GM18861 (cell line): Measurements from ENCODE around the gene HDAC4.

Experiments used
- ATAC-seq: cut with Tn5 transposase; IDR thresholded peaks from one replicate; pipeline ENCODE4 v1.9.1; 2021; ENCODE audit not compliant: unreplicated experiment

HDAC4 gene

DNA sequence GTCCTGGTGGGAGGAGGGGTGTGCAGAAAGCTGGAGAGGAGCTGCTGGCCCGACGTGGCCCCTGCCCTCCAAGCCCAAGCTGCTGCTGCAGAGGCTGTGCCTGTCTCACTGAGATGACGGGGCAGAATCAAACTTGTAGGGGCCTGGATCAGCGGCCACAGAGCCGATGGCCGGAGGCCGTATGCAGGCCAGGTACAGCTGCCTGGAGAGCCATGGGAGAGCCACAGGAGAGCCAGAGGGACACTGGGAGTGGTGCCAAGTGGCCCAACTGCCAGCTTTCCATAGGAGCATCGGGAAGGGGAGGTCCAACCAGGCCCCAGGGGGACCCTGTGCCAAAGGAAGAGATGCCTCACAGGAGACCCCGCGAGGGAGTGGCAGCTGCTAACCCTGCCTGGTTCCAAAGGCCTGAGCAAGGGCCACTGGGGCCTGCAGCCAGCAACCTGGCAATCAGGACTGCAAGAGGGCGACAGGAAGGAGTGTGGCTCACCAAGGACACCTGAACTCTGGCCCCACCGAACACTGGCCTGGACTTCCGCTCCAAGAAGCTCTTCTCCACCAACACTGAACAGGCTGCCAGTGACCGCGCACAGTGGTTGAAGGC, 70.7 kb downstream of the HDAC4 start:
- no peak for ATAC-seq

DNA sequence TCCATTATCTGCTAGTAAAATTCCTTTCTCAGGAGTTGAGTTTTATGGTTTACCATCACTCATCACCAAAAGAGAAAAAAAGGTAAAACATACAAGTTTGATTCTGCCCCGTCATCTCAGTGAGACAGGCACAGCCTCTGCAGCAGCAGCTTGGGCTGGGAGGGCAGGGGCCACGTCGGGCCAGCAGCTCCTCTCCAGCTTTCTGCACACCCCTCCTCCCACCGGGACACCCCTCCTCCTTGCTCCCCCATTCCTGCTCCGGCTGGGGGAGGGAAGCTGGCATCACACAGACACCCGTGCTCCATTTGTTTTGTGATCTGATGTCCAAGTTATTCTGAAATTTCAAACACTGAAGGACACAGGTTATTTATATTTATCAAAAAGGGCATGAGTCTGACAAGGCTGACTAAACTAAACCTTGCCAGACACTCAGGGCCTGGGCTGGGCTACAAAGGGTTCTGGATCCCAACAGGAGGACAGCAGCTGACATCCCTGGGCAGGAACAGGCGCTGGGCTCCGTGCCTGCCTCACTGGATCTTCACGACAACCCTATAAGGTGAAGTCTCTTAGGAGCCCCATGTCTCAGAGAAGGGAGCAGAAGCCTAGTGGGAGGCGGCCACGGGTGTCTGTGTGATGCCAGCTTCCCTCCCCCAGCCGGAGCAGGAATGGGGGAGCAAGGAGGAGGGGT, 71.4 kb downstream of the HDAC4 start:
- no peak for ATAC-seq

DNA sequence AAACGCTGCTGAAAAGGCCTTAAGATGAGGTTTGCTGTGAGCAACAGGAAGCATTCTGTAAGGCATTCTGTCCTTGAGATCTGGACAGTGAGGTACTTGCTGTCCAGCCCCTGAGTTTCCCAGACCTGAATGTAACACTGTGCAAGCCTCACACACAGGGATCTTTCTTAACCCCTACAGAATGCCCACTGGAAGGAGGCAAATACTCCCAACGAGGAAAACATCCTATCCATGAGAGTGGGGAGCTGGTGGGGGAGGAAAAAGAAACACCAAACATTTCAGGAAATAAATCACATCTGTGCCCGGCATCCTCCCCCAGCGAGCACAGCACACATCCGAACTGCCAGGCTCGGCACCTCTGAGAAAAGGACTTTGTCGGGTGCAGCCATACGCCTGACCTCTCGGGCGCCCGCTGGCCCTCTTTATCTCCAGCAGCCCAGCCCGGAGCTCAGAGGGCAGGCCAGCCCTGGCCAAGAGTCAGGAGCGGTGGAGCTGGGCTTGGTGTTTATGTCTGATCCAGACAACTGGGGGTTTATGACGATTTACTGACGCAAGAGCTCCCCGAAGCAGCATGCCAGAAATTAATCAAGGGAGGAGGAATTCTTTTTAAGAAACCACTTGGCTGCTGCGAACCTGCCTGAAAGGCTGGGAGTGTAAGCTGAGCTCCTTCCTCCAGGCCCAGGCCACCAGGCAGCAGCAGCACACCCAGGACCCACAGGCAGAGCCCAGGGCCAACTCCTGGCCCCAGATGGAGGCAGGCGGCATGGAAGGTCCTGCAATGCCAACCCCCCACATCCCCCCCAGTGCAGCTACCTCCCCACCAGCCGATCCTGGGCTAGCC, 72.2 kb downstream of the HDAC4 start:
- no peak for ATAC-seq

DNA sequence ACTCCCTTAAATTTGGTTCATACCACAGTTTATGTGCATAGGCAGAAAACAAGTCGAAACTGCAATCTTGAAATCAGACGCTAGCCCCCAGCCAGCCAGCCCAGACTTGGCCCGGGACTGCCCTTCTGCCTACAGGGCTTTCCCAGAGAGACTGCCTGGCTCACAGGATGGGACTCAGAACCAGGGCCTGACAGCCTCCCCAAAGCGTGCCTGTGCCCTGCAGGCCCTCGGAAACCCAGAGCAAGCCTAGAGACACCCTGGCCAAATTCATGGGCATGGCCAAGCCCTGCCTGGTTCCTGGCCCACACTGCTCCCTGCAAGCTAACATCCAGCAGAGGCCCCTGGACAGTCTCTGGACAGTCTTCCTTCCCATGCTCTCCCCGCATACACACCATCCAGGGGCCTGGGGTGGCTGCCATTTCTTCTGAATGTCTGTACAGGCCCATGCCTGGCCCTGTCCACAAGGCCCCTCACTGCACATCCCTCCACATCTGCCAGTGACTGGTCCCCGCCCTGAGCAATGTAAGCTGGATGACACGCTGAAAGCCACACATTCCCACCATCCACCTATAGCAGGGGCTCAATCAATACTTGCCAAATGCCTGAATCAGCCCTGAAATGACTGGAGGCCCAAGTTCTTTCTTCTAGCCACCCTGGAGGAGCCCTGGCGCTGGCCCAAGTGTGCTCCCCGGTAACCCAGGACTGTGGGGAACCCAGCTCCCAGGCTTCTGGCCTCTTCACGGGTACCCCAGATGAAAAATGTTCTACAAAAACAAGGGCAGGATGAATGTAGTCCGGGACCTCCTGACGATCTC, 73.1 kb downstream of the HDAC4 start:
- ATAC-seq = peak; percentile 27

DNA sequence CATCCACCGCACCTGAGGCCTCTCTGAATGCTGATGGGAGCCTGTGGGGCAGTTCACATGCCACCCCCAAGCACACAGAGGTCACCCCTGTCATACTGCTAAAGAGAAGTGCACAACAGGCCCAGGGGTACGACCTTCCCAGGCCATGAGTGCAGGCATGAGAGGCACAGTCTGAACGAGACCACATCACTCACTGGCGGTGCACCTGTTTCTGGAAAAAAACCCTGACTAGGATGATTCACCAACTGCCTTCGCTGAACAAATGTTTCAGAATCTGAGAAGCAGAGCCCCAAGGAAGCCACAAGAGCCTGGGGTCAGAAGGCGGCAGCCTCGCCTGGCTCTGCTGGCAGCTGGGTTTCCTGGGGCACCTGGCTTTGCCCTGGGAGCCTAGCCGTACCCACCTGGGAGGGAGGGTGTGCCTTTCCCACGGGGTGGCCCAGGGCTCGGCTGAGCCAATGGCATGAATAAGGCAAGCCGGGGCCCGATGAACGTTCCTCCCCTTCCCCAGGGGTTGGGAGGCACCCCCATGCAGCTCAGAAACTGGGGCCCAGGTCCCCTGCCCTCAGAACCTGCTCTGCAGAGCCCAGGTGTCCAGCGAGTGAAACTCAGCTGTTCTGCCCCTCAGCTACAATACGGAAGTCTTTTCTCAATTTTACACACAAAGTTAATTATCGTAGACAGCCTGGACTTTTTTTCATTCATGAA, 73.8 kb downstream of the HDAC4 start:
- peak; percentile 70 for ATAC-seq

DNA sequence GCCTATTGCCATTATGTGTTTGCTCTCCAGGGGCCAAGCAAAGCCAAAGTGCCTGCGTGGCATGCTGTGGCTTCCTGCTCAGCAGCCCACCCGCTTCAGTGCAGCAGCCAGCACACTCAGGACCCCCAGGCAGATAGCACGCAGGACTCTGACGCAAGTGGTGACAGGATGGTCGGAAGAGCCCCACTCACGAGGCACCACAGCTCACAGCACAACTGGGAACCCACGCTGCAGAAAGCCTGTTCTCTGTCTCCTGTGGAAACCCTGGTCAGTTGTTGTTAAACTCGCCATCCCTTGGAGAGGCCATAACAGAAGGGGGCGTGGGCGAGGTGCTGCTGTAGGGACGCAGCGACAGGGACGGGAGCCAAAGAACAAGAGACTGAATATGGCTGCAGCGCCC, 76.4 kb downstream of the HDAC4 start:
- ATAC-seq = no peak

DNA sequence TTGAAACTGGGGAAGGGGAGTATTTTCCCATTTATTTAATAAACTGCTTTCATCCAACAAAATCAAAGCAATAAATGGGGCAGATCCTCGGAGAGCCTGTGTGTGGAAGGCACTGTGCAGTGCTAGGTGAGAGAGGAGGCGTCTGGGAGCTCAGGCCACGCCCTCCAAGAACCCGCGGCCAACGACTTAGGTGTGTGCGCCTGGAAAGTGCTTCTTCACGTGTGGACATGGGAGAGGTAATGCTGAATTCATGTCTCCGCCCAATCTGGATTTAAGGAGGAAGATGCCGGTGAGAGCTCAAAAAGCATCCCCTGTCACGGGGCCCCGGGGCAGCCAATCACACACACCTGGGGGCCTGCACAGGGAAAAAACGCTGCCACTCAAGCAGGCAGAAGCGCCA, 77.4 kb downstream of the HDAC4 start:
- ATAC-seq = no peak

DNA sequence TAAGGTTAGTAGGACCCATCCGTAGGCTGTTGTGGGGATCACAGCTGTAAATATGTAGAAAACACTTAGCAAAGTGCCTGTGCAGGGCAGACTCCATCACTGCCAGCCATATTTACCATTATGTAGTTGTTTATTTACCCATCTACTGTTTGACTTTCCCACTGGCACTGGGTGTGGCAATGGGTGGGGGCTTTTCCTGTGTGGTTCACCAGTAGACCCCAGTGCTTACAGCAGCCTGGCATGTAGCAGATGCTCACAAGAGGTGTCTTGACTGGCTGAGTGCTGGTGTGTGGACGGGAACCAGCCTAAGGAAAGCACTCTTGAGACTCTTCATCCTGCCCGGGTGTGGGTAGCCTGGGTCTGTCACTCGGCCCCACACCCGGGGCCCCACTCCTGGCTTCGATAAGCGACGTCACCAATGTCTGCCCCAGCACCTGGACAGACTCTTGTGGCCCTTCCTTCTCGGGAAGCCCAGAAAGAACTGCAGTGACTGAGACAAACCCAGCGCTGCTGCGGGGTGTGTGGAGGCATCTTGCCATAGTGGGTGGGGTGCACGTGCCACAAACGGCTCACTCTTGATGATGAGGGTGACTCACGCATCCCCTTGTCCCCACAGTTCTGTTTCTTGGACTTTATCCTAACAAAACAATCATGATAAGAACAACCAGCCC, 78.3 kb downstream of the HDAC4 start:
- no peak for ATAC-seq

DNA sequence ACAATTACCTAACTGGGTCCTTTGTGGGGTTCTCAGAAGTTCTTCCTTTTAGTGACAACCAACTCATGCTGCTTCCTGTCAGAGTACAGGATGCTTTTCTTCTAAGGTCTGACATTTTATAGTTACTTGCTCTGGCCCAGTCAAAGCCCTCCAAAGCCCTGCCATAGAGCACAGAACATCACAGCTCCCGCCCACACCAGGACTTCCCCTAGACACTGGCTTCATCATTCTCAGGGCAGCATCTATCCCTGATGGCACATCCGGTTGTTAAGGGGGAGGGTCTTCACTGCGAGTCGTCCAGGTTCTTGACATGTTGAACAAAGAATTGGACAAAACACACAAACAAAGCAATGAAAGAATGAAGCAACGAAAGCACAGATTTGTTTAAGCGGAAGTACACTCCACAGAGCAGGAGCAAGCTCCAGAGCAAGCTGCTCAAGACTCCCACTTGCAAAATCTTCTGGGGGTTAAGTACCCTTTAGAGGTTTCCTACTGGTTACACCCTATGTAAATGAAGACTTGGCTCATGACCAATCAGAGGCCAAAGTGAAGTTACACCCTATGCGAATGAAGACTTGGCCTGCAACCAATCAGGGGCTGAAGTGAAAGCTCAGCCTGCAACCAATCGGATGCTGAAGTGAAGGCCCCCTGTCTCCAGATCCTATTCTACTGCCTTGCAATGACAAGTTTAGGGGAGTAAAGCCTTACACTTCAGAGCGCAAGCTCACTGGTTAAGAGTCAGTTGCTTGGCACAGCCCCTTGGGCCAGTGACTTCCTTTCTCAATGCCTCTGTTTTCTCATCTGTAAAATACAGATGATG, 79.0 kb downstream of the HDAC4 start:
- ATAC-seq = no peak

DNA sequence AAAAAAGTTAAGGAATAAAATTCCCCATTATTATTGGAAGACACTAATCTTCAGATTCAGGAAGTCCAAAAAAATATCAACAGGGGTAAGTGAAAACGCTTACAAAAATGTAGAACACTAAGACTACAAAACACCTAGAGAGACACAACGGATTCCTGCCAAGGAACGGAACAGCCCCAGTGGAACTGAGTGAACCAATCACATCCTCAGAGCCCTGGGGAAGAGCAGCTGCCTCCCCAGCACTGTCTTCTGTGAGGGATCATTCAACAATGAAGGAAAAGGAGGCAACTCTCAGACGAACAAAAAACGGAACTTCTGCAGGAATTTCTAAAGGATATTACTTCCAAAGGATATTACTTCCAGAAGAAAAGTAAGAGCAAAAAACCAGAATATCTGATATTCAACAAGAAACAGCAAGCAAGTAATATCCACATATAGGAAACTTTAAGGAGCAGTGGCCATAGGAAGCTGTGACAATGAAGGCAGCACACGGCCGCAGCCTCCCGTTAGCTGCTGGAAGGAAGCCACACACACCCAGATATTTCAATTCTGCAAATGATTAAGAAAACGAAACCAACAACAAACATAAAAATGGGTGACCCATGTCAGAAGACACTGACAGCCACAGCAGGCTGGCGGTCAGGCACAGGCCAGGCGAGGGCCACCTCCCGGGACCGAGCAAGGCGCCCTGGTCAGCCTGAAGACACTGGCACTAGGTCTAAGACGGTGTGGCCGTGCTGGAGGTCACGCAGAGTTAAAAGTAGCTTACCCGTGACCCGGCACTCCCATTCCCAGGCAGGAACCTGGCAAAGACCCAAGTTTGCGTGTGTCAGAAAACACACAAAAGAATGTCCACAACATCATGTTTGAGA, 81.8 kb downstream of the HDAC4 start:
- no peak for ATAC-seq

DNA sequence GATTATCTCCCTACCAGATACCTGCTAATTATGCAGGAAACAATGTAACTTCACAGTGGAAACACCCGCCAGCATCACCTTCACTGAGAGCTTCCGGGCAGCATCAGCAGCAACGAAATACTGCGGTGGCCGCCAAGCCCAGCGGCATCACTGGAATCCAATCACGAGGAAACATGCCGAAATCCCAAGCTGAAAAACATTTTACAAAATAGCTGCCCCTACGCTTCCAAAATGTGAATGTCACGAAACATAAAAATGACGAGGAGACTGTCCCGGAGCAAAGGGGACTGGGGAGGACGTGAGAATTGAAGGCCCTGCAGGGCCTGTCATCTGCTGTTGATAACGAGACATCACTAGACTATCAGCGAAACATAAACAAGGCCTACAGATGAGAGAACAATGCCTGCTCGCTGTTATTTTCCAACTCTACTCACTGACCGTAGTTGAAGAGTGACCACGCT, 82.6 kb downstream of the HDAC4 start:
- no peak for ATAC-seq

DNA sequence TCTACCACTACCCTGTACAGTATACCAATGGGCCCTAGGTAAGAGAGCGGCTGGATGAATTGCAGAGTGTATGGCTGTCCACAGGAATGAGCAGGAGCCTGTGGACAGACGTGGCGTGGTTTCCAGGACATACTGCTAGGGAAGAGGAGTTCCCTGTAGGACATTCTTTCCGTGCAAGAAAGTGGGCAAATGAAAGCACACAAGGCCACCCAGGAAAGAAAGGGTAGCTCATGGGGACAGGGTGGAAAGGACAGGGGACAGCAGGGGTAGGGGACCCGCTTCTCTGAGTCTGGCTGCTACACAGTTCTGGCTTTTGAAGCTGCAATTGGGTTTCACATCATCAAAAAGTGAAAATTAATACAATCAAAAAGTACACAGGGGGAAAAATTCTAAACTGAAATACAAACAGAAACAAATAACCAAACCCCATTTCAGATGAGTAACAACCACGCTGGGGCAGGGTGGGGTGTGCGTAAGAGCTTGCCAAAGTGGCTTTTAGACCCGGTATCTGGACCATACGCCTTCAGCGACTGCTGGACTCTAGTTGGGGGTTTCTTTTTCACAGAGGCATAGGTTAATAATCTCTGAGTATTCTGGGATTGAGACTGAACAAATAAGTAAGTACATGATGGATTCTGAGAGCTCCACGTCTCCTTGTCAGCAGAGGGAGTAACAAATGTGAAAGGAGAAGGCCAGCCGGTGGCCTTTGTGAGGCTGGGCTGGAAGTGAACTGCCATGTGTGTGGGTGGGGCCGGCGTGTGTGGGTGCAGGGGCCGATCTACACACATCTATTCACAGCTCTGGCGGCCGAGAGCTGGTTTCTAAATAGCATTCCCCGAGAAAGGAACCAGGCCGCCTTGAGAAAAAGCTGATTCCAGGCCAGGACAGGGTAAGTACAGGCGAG, 84.0 kb downstream of the HDAC4 start:
- no peak for ATAC-seq

DNA sequence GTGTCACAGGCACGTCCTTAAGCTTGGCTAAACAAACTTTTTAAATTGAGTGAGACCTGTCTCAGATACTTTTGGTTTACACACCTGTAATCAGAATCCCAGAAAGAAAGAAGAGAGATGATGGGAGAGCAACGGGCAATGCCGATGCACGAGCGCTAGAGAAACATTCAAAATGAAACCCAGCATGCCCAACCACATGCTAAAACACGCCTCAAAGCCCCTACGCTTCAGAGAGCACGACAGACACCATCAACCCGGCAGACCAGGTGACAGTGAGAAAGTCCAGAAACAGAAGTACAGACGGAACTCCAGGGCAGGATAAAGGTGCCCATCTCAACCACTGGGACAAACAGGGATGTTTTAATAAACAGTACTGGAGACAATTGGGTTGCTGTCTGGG, 85.5 kb downstream of the HDAC4 start:
- ATAC-seq = peak; percentile 52

DNA sequence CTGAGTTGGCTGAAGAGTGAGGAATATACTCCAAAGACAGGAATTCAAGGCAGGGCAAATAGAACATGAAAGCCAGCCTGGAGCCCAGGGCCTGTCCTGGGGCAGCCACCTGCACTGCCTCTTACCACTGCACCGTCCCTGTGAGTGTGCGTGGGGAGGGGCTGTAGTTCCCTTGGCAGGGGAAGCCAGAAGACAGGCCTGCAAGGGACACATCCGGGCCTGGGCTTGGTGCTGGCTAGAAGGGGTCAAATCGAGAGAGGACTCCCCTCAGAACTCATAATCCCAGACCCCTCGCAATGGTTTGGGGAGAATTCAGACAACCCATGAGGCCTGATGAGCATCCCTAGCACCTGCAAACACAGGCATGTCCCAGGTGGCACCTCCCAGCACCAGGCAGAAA, 87.0 kb downstream of the HDAC4 start:
- ATAC-seq = no peak

DNA sequence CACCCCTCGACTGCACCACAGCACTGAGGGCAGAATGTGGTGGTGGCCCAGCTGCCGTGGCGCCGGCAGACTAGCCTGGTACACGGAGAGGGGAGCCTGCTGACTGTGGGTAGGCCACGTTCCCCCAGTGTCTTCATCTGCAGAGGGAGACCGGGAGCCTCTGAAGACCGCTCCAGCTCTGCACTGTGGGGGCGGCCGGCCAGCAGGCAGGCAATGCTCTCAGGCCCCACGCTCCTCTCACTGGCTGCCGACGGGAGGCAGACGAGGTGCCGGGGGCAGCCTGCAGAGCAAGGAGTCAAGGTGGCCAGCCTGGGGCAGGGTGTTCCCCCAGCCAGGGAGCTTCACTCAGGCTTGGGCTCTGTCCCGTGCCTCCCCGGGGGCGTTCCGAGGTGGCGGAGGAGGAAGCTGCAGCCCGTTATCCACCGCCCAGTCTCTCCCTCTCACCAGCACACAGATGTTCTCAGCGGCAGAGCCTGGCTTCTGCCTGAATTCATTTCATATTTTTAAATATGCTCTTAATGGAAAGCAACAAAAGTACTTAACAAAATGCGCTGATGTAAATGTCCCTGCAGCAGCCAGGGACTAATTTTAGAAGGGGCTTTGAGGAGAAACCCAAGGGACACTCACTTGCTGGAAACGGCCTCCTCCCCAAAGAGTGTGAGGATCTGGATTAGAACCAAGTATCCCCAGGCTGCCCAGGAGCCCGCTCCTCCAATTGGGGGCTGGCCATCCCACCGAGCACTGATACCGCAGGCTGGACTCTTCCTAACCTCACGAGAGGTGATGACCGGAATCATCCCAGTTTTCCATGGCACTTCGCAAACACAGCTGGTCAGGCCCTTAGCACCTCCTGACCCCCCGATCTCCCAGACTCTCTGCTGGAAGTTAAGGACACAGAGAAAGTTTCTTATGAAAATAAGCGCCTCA, 87.8 kb downstream of the HDAC4 start:
- ATAC-seq = no peak

DNA sequence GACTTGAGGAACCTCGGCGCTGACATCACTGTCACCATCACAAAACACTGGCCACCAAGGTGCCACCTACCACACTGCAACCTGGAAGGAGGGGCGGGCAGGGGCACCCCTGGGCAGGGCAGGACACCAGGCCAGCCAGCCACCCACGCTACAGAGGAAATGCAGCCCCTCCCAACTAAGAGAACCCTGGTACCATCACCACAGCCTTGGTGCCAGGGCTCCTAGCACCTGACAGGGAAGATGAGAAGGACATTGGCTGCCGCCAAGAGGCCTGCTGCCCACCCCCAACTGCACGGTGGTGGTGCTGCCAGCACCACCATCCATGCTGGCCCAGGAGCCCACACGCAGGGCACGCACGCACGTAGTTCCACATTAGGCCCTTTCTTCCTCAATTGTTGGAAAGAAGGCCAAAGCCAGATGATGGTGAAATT, 88.7 kb downstream of the HDAC4 start:
- ATAC-seq = no peak
